ENCODE results near the gene COA1. TPM values are rescaled to one million over a fixed set of nuclear protein-coding genes. Genes with fewer than 3 reads are reported as not detected.
"Not testable (repeated sequence)": the region's sequence is repeated elsewhere in the genome, so short reads cannot be mapped to it uniquely, and the experiment has no call there.

COA1 gene
- polyA plus RNA-seq, 4 donors = 30.5 to 45.7 (median 32.9) TPM

GRCh38 chr7:43694399-43694748 is 34.9 kb downstream of the COA1 start:
- no peaks in the 10 kb centered on the region for H3K27me3 ChIP-seq (ENCODE audit: control insufficient read depth in 3 of 3, insufficient read depth in 3 of 3, low read length in 3 of 3)
- H3K36me3 ChIP-seq (ENCODE audit: control insufficient read depth in 3 of 3, insufficient read depth in 2 of 3, low read depth in 1 of 3, low read length in 3 of 3) = no peaks in the 10 kb centered on the region
- WGBS, 3 donors = 36 to 79% (median 70%) methylated on average over 2 of the region's 2 CpGs
- peaks cover 0 to 3% (median 3%) of the 10 kb centered on the region in 3 donors for H3K4me1 ChIP-seq (ENCODE audit: control insufficient read depth in 3 of 3, insufficient read depth in 2 of 3, low read depth in 1 of 3, low read length in 2 of 3)
- FAIRE-seq (no peak), DNase-seq (peak in 1 of 2 donors; percentile 29)
- H3K4me3 ChIP-seq (ENCODE audit: low read depth in 1 of 3, low read length in 3 of 3) = no peak overlapping the region
- no peak overlapping the region for H3K27ac ChIP-seq (ENCODE audit: low read depth in 1 of 3, low read length in 2 of 3)
- H3K9me3 ChIP-seq (ENCODE audit: control insufficient read depth in 2 of 2, insufficient read depth in 1 of 2, low read depth in 1 of 2, low read length in 1 of 2) = no peaks in the 10 kb centered on the region

- no peak for FAIRE-seq
- WGBS, 3 donors = 92 to 98% (median 94%) methylated on average over 4 of the region's 4 CpGs
These were observed 35.5 kb downstream of the COA1 start for GRCh38 chr7:43693687-43694398.

GRCh38 chr7:43692582-43693373 is 36.5 kb downstream of the COA1 start:
- 41 to 71% (median 57%) methylated on average over 2 of the region's 2 CpGs for WGBS, 3 donors
- H3K27ac ChIP-seq (ENCODE audit: low read depth in 1 of 3, low read length in 2 of 3) = no peak overlapping the region
- FAIRE-seq = no peak

More at GRCh38 chr7:43693687-43694398, 35.5 kb downstream of the COA1 start:
- no peaks in the 10 kb centered on the region for H3K27me3 ChIP-seq (ENCODE audit: control insufficient read depth in 3 of 3, insufficient read depth in 3 of 3, low read length in 3 of 3)
- no peak overlapping the region for H3K4me3 ChIP-seq (ENCODE audit: low read depth in 1 of 3, low read length in 3 of 3)
- H3K27ac ChIP-seq (ENCODE audit: low read depth in 1 of 3, low read length in 2 of 3) = no peak overlapping the region
- peaks cover 0 to 3% (median 3%) of the 10 kb centered on the region in 3 donors for H3K4me1 ChIP-seq (ENCODE audit: control insufficient read depth in 3 of 3, insufficient read depth in 2 of 3, low read depth in 1 of 3, low read length in 2 of 3)
- no peaks in the 10 kb centered on the region for H3K36me3 ChIP-seq (ENCODE audit: control insufficient read depth in 3 of 3, insufficient read depth in 2 of 3, low read depth in 1 of 3, low read length in 3 of 3)
- peak in 1 of 2 donors; percentile 28 for DNase-seq
- no peaks in the 10 kb centered on the region for H3K9me3 ChIP-seq (ENCODE audit: control insufficient read depth in 2 of 2, insufficient read depth in 1 of 2, low read depth in 1 of 2, low read length in 1 of 2)

GRCh38 chr7:43691611-43692010 is 37.7 kb downstream of the COA1 start:
- FAIRE-seq (no peak), DNase-seq (no peak)
- WGBS, 3 donors = 90 to 92% (median 91%) methylated on average over 3 of the region's 3 CpGs
- H3K27ac ChIP-seq (ENCODE audit: low read depth in 1 of 3, low read length in 2 of 3) = no peak overlapping the region
- H3K9me3 ChIP-seq (ENCODE audit: control insufficient read depth in 2 of 2, insufficient read depth in 1 of 2, low read depth in 1 of 2, low read length in 1 of 2) = no peaks in the 10 kb centered on the region
- H3K4me1 ChIP-seq (ENCODE audit: control insufficient read depth in 3 of 3, insufficient read depth in 2 of 3, low read depth in 1 of 3, low read length in 2 of 3) = peaks cover 0 to 3% (median 3%) of the 10 kb centered on the region in 3 donors
- no peak overlapping the region for H3K4me3 ChIP-seq (ENCODE audit: low read depth in 1 of 3, low read length in 3 of 3)
- H3K27me3 ChIP-seq (ENCODE audit: control insufficient read depth in 3 of 3, insufficient read depth in 3 of 3, low read length in 3 of 3) = no peaks in the 10 kb centered on the region
- no peaks in the 10 kb centered on the region for H3K36me3 ChIP-seq (ENCODE audit: control insufficient read depth in 3 of 3, insufficient read depth in 2 of 3, low read depth in 1 of 3, low read length in 3 of 3)

More at GRCh38 chr7:43692582-43693373, 36.5 kb downstream of the COA1 start:
- peaks cover 0 to 3% (median 3%) of the 10 kb centered on the region in 3 donors for H3K4me1 ChIP-seq (ENCODE audit: control insufficient read depth in 3 of 3, insufficient read depth in 2 of 3, low read depth in 1 of 3, low read length in 2 of 3)
- H3K4me3 ChIP-seq (ENCODE audit: low read depth in 1 of 3, low read length in 3 of 3) = peak overlapping the region in 1 of 3 donors; percentile 9
- no peaks in the 10 kb centered on the region for H3K36me3 ChIP-seq (ENCODE audit: control insufficient read depth in 3 of 3, insufficient read depth in 2 of 3, low read depth in 1 of 3, low read length in 3 of 3)
- DNase-seq = no peak
- H3K27me3 ChIP-seq (ENCODE audit: control insufficient read depth in 3 of 3, insufficient read depth in 3 of 3, low read length in 3 of 3) = no peaks in the 10 kb centered on the region
- H3K9me3 ChIP-seq (ENCODE audit: control insufficient read depth in 2 of 2, insufficient read depth in 1 of 2, low read depth in 1 of 2, low read length in 1 of 2) = no peaks in the 10 kb centered on the region

- FAIRE-seq (no peak), DNase-seq (no peak)
- Histone ChIP-seq H3K9me3 (ENCODE audit: control insufficient read depth in 2 of 2, insufficient read depth in 1 of 2, low read depth in 1 of 2, low read length in 1 of 2) (peaks cover 0 to 2% of the 10 kb centered on the region in 2 donors), H3K4me3 (ENCODE audit: low read depth in 1 of 3, low read length in 3 of 3) (no peak overlapping the region), H3K4me1 (ENCODE audit: control insufficient read depth in 3 of 3, insufficient read depth in 2 of 3, low read depth in 1 of 3, low read length in 2 of 3) (peaks cover 0 to 3% (median 0%) of the 10 kb centered on the region in 3 donors), H3K27me3 (ENCODE audit: control insufficient read depth in 3 of 3, insufficient read depth in 3 of 3, low read length in 3 of 3) (no peaks in the 10 kb centered on the region), H3K36me3 (ENCODE audit: control insufficient read depth in 3 of 3, insufficient read depth in 2 of 3, low read depth in 1 of 3, low read length in 3 of 3) (peaks cover 0 to 2% (median 0%) of the 10 kb centered on the region in 3 donors), H3K27ac (ENCODE audit: low read depth in 1 of 3, low read length in 2 of 3) (no peak overlapping the region)
- WGBS, 3 donors = 87 to 95% (median 91%) methylated on average over 1 of the region's 1 CpG
These were observed 40.2 kb downstream of the COA1 start for GRCh38 chr7:43689115-43689514.

- H3K9me3 ChIP-seq (ENCODE audit: control insufficient read depth in 2 of 2, insufficient read depth in 1 of 2, low read depth in 1 of 2, low read length in 1 of 2); FAIRE-seq; H3K27me3 ChIP-seq (ENCODE audit: control insufficient read depth in 3 of 3, insufficient read depth in 3 of 3, low read length in 3 of 3); DNase-seq; H3K36me3 ChIP-seq (ENCODE audit: control insufficient read depth in 3 of 3, insufficient read depth in 2 of 3, low read depth in 1 of 3, low read length in 3 of 3); H3K4me3 ChIP-seq (ENCODE audit: low read depth in 1 of 3, low read length in 3 of 3); H3K4me1 ChIP-seq (ENCODE audit: control insufficient read depth in 3 of 3, insufficient read depth in 2 of 3, low read depth in 1 of 3, low read length in 2 of 3); H3K27ac ChIP-seq (ENCODE audit: low read depth in 1 of 3, low read length in 2 of 3): not testable (repeated sequence)
- WGBS, 3 donors = 91 to 99% (median 93%) methylated on average over 4 of the region's 4 CpGs
These were observed 41.5 kb downstream of the COA1 start for GRCh38 chr7:43687866-43688265.

GRCh38 chr7:43686991-43687390 is 42.3 kb downstream of the COA1 start:
- no peak overlapping the region for H3K27ac ChIP-seq (ENCODE audit: low read depth in 1 of 3, low read length in 2 of 3)
- peaks cover 0 to 2% of the 10 kb centered on the region in 2 donors for H3K9me3 ChIP-seq (ENCODE audit: control insufficient read depth in 2 of 2, insufficient read depth in 1 of 2, low read depth in 1 of 2, low read length in 1 of 2)
- H3K4me1 ChIP-seq (ENCODE audit: control insufficient read depth in 3 of 3, insufficient read depth in 2 of 3, low read depth in 1 of 3, low read length in 2 of 3) = no peaks in the 10 kb centered on the region
- peaks cover 0 to 2% (median 0%) of the 10 kb centered on the region in 3 donors for H3K36me3 ChIP-seq (ENCODE audit: control insufficient read depth in 3 of 3, insufficient read depth in 2 of 3, low read depth in 1 of 3, low read length in 3 of 3)
- H3K27me3 ChIP-seq (ENCODE audit: control insufficient read depth in 3 of 3, insufficient read depth in 3 of 3, low read length in 3 of 3) = no peaks in the 10 kb centered on the region
- no peak for DNase-seq
- no peak overlapping the region for H3K4me3 ChIP-seq (ENCODE audit: low read depth in 1 of 3, low read length in 3 of 3)
- 87 to 90% (median 90%) methylated on average over 2 of the region's 2 CpGs for WGBS, 3 donors
- no peak for FAIRE-seq

GRCh38 chr7:43680736-43681135 is 48.6 kb downstream of the COA1 start:
- Histone ChIP-seq H3K27me3 (ENCODE audit: control insufficient read depth in 3 of 3, insufficient read depth in 3 of 3, low read length in 3 of 3) (no peaks in the 10 kb centered on the region), H3K27ac (ENCODE audit: low read depth in 1 of 3, low read length in 2 of 3) (no peak overlapping the region), H3K4me1 (ENCODE audit: control insufficient read depth in 3 of 3, insufficient read depth in 2 of 3, low read depth in 1 of 3, low read length in 2 of 3) (no peaks in the 10 kb centered on the region), H3K36me3 (ENCODE audit: control insufficient read depth in 3 of 3, insufficient read depth in 2 of 3, low read depth in 1 of 3, low read length in 3 of 3) (peaks cover 0 to 2% (median 0%) of the 10 kb centered on the region in 3 donors), H3K4me3 (ENCODE audit: low read depth in 1 of 3, low read length in 3 of 3) (no peak overlapping the region), H3K9me3 (ENCODE audit: control insufficient read depth in 2 of 2, insufficient read depth in 1 of 2, low read depth in 1 of 2, low read length in 1 of 2) (no peaks in the 10 kb centered on the region)
- WGBS, 3 donors = 99 to 100% (median 99%) methylated on average over 3 of the region's 3 CpGs
- DNase-seq (no peak), FAIRE-seq (no peak)
